Esophagus squamous epithelium (tissue), 5 donors: ENCODE data around the gene NECAB2. TPM values are rescaled to one million over a fixed set of nuclear protein-coding genes. Genes with fewer than 3 reads are reported as not detected.

ENCODE experiments used
- DNase-seq: peaks from one replicate; lab custom pipeline; 2025; lab: John Stamatoyannopoulos, UW
- H3K27ac ChIP-seq, 4 donors: fragments of 200-600 bp; sonication (generic); one replicate each; pipeline ENCODE4 v1.5.1; 2016 to 2019; ENCODE audit warnings: mild to moderate bottlenecking in 1 of 4
- H3K27me3 ChIP-seq, 4 donors: fragments of 200-600 bp; sonication (generic); 1 replicate in 3 of 4; 2 replicates in 1 of 4; pipeline versions ENCODE4 v1.5.1 to v1.6.0; 2017 to 2021; ENCODE audit warnings: antibody characterized with exemption in 1 of 4
- H3K36me3 ChIP-seq, 3 donors: fragments of 200-600 bp; sonication (generic); one replicate each; pipeline ENCODE4 v1.5.1; 2016 to 2019
- H3K4me1 ChIP-seq, 3 donors: fragments of 200-600 bp; sonication (generic); one replicate each; pipeline ENCODE4 v1.5.1; 2017 to 2019
- H3K4me3 ChIP-seq, 4 donors: fragments of 200-600 bp; sonication (generic); 1 replicate in 3 of 4; 2 replicates in 1 of 4; pipeline ENCODE4 v1.5.1; 2016 to 2019; ENCODE audit warnings: mild to moderate bottlenecking in 2 of 4, moderate library complexity in 1 of 4
- H3K9me3 ChIP-seq, 3 donors: fragments of 200-600 bp; sonication (generic); one replicate each; pipeline ENCODE4 v1.5.1; 2016 to 2019
- CTCF ChIP-seq, 6 experiments: fragments of 450-650 bp in 4 of 6; fragments of 200-600 bp in 2 of 6; sonication (generic) in 2 of 6; IDR thresholded peaks; one replicate each; pipeline ENCODE4 v1.5.1; 2016 to 2019; ENCODE audit warnings: antibody characterized with exemption in 6 of 6, mild to moderate bottlenecking in 4 of 6, moderate library complexity in 4 of 6
- POLR2A ChIP-seq, 4 donors: fragments of 450-650 bp; IDR thresholded peaks; one replicate each; pipeline ENCODE4 v1.6.1; 2017; ENCODE audit warnings: antibody characterized with exemption in 4 of 4, mild to moderate bottlenecking in 4 of 4, moderate library complexity in 3 of 4
- WGBS, 2 donors: methylation state at CpG; one replicate each; pipeline ENCODE4 v1.1.5; 2018; 5-methylcytosine and 5-hydroxymethylcytosine counted together
- intact Hi-C: fragments of 100-400 bp; cut with DNase I; formaldehyde crosslinking; loops from one replicate; pipeline ENCODE4 v1.15.0; 2022
- total RNA-seq, 4 donors: library from RNA; depleted of rRNA; stranded (reverse); fragments of >200 nt; gene quantifications; one replicate each; pipeline ENCODE4 v1.1.0, GENCODE V29; 2016
- donor health status: DM: yes; HTN: yes; CAD: no.

NECAB2 gene
- total RNA-seq, 4 donors from 2014 or later, result not detected

- H3K27me3 ChIP-seq, result peaks cover 0 to 19% (median 0%) of the 10 kb centered on the region in 4 donors
- 87 to 88% methylated on average over 4 of the region's 4 CpGs for WGBS, 2 donors
- no peak for TF ChIP-seq POLR2A (IDR thresholded peaks at IDR 0.05)
- TF ChIP-seq CTCF (IDR thresholded peaks at IDR 0.05), result no peak
- no peak overlapping the region for H3K27ac ChIP-seq
- intact Hi-C loops, result no loop called here
- peaks cover 0 to 6% (median 0%) of the 10 kb centered on the region in 3 donors for H3K4me1 ChIP-seq
- DNase-seq, result no peak
- H3K36me3 ChIP-seq, result no peaks in the 10 kb centered on the region
- H3K4me3 ChIP-seq, result no peak overlapping the region
- peaks cover 0 to 17% (median 7%) of the 10 kb centered on the region in 3 donors for H3K9me3 ChIP-seq
These were observed 50.7 kb downstream of the NECAB2 start for GRCh38 chr16:84018710-84019109.

GRCh38 chr16:84020353-84020752 is 52.3 kb downstream of the NECAB2 start:
- no peak for DNase-seq
- Histone ChIP-seq H3K4me1 (peaks cover 0 to 9% (median 0%) of the 10 kb centered on the region in 3 donors), H3K9me3 (peaks cover 0 to 17% (median 7%) of the 10 kb centered on the region in 3 donors), H3K36me3 (no peaks in the 10 kb centered on the region), H3K4me3 (no peak overlapping the region), H3K27ac (no peak overlapping the region), H3K27me3 (peaks cover 0 to 22% (median 0%) of the 10 kb centered on the region in 4 donors)
- no peak for TF ChIP-seq CTCF (IDR thresholded peaks at IDR 0.05)
- no peak for TF ChIP-seq POLR2A (IDR thresholded peaks at IDR 0.05)
- intact Hi-C loops, result no loop called here
- WGBS, 2 donors, result 71 to 100% methylated on average over 3 to 9 of the region's 9 CpGs

GRCh38 chr16:84021488-84021887 is 53.4 kb downstream of the NECAB2 start:
- no peak overlapping the region for H3K27ac ChIP-seq
- TF ChIP-seq POLR2A (IDR thresholded peaks at IDR 0.05) (no peak), CTCF (IDR thresholded peaks at IDR 0.05) (no peak)
- no peak for DNase-seq
- WGBS, 2 donors, result 77 to 90% methylated on average over 4 to 5 of the region's 5 CpGs
- intact Hi-C loops, result no loop called here
- no peak overlapping the region for H3K4me3 ChIP-seq
- no peaks in the 10 kb centered on the region for H3K36me3 ChIP-seq
- peaks cover 0 to 13% (median 0%) of the 10 kb centered on the region in 3 donors for H3K4me1 ChIP-seq
- H3K9me3 ChIP-seq, result peaks cover 0 to 17% (median 7%) of the 10 kb centered on the region in 3 donors
- peaks cover 0 to 32% (median 0%) of the 10 kb centered on the region in 4 donors for H3K27me3 ChIP-seq

GRCh38 chr16:84022644-84023043 is 54.6 kb downstream of the NECAB2 start:
- DNase-seq, result no peak
- peaks cover 0 to 13% (median 0%) of the 10 kb centered on the region in 3 donors for H3K4me1 ChIP-seq
- H3K27ac ChIP-seq, result no peak overlapping the region
- H3K9me3 ChIP-seq, result peaks cover 0 to 17% (median 7%) of the 10 kb centered on the region in 3 donors
- H3K4me3 ChIP-seq, result no peak overlapping the region
- 74 to 79% methylated on average over 8 to 10 of the region's 11 CpGs for WGBS, 2 donors
- H3K27me3 ChIP-seq, result peaks cover 0 to 41% (median 0%) of the 10 kb centered on the region in 4 donors
- no peak for TF ChIP-seq POLR2A (IDR thresholded peaks at IDR 0.05)
- TF ChIP-seq CTCF (IDR thresholded peaks at IDR 0.05), result no peak
- intact Hi-C loops, result no loop called here
- H3K36me3 ChIP-seq, result no peaks in the 10 kb centered on the region

- H3K27ac ChIP-seq, result peak overlapping the region in 1 of 4 donors; percentile 33
- WGBS, 2 donors, result 33 to 38% methylated on average over 6 to 9 of the region's 9 CpGs
- no peak for DNase-seq
- no peak overlapping the region for H3K4me3 ChIP-seq
- peaks cover 0 to 48% (median 0%) of the 10 kb centered on the region in 4 donors for H3K27me3 ChIP-seq
- peaks cover 0 to 17% (median 7%) of the 10 kb centered on the region in 3 donors for H3K9me3 ChIP-seq
- H3K36me3 ChIP-seq, result no peaks in the 10 kb centered on the region
- H3K4me1 ChIP-seq, result peaks cover 0 to 13% (median 0%) of the 10 kb centered on the region in 3 donors
- intact Hi-C loops, result no loop called here
- TF ChIP-seq CTCF (IDR thresholded peaks at IDR 0.05) (no peak), POLR2A (IDR thresholded peaks at IDR 0.05) (no peak)
These were observed 56.8 kb downstream of the NECAB2 start for GRCh38 chr16:84024854-84025253.
